HL-60 (cell line): ENCODE data around the gene ENG.

Experiments used
- CTCF ChIP-seq: IDR thresholded peaks from one replicate; pipeline ENCODE4 v1.5.1; 2011; ENCODE audit warnings: low read length, control low read depth, inconsistent platforms; ENCODE audit not compliant: insufficient read depth
- POLR2AphosphoS5 ChIP-seq: IDR thresholded peaks from 2 replicates; pipeline ENCODE4 v1.6.1; 2012; ENCODE audit warnings: low read depth
- SPI1 ChIP-seq: IDR thresholded peaks from 2 replicates; pipeline ENCODE4 v1.6.1; 2012; ENCODE audit warnings: low read depth, mild to moderate bottlenecking, borderline replicate concordance
- TF ChIP-seq, protein P1 (sequence below): IDR thresholded peaks from 2 replicates; pipeline ENCODE4 v1.6.1; 2012; ENCODE audit warnings: low read depth; ENCODE audit not compliant: insufficient replicate concordance

- TF ChIP-seq SPI1 (no peak), CTCF (no peak), POLR2AphosphoS5 (no peak)
- TF ChIP-seq, protein P1, sequence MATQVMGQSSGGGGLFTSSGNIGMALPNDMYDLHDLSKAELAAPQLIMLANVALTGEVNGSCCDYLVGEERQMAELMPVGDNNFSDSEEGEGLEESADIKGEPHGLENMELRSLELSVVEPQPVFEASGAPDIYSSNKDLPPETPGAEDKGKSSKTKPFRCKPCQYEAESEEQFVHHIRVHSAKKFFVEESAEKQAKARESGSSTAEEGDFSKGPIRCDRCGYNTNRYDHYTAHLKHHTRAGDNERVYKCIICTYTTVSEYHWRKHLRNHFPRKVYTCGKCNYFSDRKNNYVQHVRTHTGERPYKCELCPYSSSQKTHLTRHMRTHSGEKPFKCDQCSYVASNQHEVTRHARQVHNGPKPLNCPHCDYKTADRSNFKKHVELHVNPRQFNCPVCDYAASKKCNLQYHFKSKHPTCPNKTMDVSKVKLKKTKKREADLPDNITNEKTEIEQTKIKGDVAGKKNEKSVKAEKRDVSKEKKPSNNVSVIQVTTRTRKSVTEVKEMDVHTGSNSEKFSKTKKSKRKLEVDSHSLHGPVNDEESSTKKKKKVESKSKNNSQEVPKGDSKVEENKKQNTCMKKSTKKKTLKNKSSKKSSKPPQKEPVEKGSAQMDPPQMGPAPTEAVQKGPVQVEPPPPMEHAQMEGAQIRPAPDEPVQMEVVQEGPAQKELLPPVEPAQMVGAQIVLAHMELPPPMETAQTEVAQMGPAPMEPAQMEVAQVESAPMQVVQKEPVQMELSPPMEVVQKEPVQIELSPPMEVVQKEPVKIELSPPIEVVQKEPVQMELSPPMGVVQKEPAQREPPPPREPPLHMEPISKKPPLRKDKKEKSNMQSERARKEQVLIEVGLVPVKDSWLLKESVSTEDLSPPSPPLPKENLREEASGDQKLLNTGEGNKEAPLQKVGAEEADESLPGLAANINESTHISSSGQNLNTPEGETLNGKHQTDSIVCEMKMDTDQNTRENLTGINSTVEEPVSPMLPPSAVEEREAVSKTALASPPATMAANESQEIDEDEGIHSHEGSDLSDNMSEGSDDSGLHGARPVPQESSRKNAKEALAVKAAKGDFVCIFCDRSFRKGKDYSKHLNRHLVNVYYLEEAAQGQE = no peak
These were observed 8.7 kb upstream of the ENG start for GRCh38 chr9:127863191-127863621.
